Sigmoid colon (tissue), 4 donors: ENCODE data around the gene CLIP4.

ENCODE experiments used
- EP300 ChIP-seq, 4 donors: sonication (generic); formaldehyde crosslinking; IDR thresholded peaks; one replicate each; pipeline ENCODE4 v1.6.1; 2017; ENCODE audit warnings: antibody characterized with exemption in 4 of 4
- POLR2A ChIP-seq, 2 donors: fragments of 450-650 bp; IDR thresholded peaks; one replicate each; pipeline ENCODE4 v1.6.1; 2016; ENCODE audit warnings: antibody characterized with exemption in 2 of 2, mild to moderate bottlenecking in 2 of 2, moderate library complexity in 2 of 2
- POLR2AphosphoS5 ChIP-seq, 4 donors: sonication (generic); formaldehyde crosslinking; IDR thresholded peaks; one replicate each; pipeline ENCODE4 v1.6.1; 2017; ENCODE audit warnings: antibody characterized with exemption in 4 of 4
- TF ChIP-seq, protein P1 (sequence below), 4 experiments: fragments of 450-650 bp in 3 of 4; fragments of 200-600 bp in 1 of 4; IDR thresholded peaks; one replicate each; pipeline ENCODE4 v1.5.1; 2016 to 2019; ENCODE audit warnings: antibody characterized with exemption in 4 of 4, mild to moderate bottlenecking in 3 of 4, moderate library complexity in 2 of 4

DNA sequence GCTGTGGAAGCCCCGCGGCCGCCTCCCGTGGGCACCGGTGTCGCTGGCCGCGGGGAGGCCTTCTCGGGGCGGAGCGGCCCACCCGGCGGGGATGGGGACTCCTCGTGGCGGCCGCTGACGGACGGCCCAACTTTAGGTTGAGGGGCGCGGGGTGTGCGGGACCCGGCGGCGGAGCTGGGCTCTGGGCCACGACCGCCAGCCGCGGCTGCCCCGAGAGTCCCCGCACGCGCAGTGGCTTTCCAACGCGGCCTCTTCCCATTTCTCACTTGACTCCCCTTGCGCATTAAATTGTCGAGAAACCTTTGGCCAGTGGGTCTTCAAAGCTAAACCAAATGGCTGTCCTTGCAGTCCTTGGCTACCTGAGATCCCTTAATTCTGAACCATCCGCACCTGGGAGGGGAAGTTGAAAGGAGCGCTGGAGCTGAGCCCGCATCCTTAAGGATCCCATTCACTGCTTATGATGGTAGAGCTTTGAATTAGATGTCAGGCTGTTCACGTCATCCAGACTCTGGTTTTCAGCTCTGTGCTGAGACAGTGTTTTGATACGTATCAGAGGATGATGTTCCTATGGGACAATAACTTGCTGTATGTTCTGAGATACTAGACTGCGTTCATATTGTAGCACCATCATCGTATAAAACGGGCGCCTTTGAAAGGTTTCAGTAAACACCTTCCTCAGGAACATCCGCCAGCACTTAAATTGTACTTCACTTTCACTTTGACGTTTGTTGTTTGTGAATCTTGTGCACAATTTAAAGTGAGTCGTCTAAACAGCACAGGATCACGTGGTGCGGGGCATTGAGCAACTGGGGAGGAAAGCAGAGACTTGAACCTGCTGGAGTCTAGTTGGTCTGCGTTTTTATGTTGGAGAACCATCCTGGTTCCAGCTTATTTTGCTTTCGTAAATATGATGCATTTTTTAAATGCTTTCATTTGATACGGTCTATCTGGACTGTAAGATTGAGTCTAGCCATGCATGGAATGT is 874 bp downstream of the CLIP4 start:
- TF ChIP-seq, protein P1, sequence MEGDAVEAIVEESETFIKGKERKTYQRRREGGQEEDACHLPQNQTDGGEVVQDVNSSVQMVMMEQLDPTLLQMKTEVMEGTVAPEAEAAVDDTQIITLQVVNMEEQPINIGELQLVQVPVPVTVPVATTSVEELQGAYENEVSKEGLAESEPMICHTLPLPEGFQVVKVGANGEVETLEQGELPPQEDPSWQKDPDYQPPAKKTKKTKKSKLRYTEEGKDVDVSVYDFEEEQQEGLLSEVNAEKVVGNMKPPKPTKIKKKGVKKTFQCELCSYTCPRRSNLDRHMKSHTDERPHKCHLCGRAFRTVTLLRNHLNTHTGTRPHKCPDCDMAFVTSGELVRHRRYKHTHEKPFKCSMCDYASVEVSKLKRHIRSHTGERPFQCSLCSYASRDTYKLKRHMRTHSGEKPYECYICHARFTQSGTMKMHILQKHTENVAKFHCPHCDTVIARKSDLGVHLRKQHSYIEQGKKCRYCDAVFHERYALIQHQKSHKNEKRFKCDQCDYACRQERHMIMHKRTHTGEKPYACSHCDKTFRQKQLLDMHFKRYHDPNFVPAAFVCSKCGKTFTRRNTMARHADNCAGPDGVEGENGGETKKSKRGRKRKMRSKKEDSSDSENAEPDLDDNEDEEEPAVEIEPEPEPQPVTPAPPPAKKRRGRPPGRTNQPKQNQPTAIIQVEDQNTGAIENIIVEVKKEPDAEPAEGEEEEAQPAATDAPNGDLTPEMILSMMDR (IDR thresholded peaks at IDR 0.05), result no peak
- TF ChIP-seq EP300 (IDR thresholded peaks at IDR 0.05), result no peak
- TF ChIP-seq POLR2AphosphoS5 (IDR thresholded peaks at IDR 0.05), result peak; percentile 6 to 54 (median 30)
- no peak for TF ChIP-seq POLR2A (IDR thresholded peaks at IDR 0.05)
